Heart right ventricle (tissue), 16 donors: ENCODE measurements around the gene CIP2A. TPM values are rescaled to one million over a fixed set of nuclear protein-coding genes. Genes with fewer than 3 reads are reported as not detected.
A peak's percentile ranks its signal among the peaks of the same experiment; 100 is the strongest.

Experiments used
- ATAC-seq, 8 donors: fragments of 200-7000 bp; cut with Tn5 transposase; one replicate each; pipeline ENCODE4 v1.9.1; 2020; ENCODE audit warnings: mild to moderate bottlenecking in 8 of 8, moderate library complexity in 8 of 8, moderate number of reproducible peaks in 1 of 8
- DNase-seq, 2 donors: peaks; one replicate each; pipeline ENCODE4 v3.0.0-alpha.2; 2020
- H3K27ac ChIP-seq, 10 donors: fragments of 200-600 bp; sonication (generic) in 2 of 10; one replicate each; pipeline versions ENCODE4 v1.5.0 to v1.8.0; 2020 to 2022; ENCODE audit warnings: mild to moderate bottlenecking in 3 of 10
- H3K27me3 ChIP-seq, 7 donors: fragments of 200-600 bp; one replicate each; pipeline ENCODE4 v1.8.0; 2021 to 2022; ENCODE audit warnings: mild to moderate bottlenecking in 2 of 7
- H3K36me3 ChIP-seq, 9 donors: fragments of 200-600 bp; sonication (generic) in 1 of 9; one replicate each; pipeline versions ENCODE4 v1.5.0 to v1.8.0; 2020 to 2022; ENCODE audit warnings: mild to moderate bottlenecking in 2 of 9
- H3K4me1 ChIP-seq, 9 donors: fragments of 200-600 bp; sonication (generic) in 1 of 9; one replicate each; pipeline versions ENCODE4 v1.5.0 to v1.8.0; 2020 to 2022; ENCODE audit warnings: mild to moderate bottlenecking in 4 of 9
- H3K4me3 ChIP-seq, 10 donors: fragments of 200-600 bp; sonication (generic) in 2 of 10; one replicate each; pipeline versions ENCODE4 v1.5.0 to v1.8.0; 2020 to 2022; ENCODE audit warnings: mild to moderate bottlenecking in 7 of 10, moderate library complexity in 2 of 10
- H3K9me3 ChIP-seq, 11 donors: fragments of 200-600 bp in 10 of 11; sonication (generic) in 2 of 11; one replicate each; pipeline versions ENCODE4 v1.5.0 to v1.8.0; 2013 to 2022; ENCODE audit warnings: mild to moderate bottlenecking in 2 of 11, control low read depth in 1 of 11, moderate library complexity in 1 of 11
- CTCF ChIP-seq, 9 donors: fragments of 200-600 bp; sonication (generic) in 2 of 9; IDR thresholded peaks; one replicate each; pipeline versions ENCODE4 v1.5.0 to v1.8.0; 2021 to 2022; ENCODE audit warnings: antibody characterized with exemption in 9 of 9, mild to moderate bottlenecking in 5 of 9, moderate library complexity in 1 of 9
- WGBS, 2 donors: extraction: QIAGEN DNeasy Blood & Tissue Kit; methylation state at CpG; one replicate each; pipeline ENCODE4 v1.1.7; 2013; ENCODE audit warnings: inconsistent platforms in 1 of 2; 5-methylcytosine and 5-hydroxymethylcytosine counted together
- intact Hi-C, 10 donors: fragments of 100-400 bp; cut with DNase I; formaldehyde crosslinking; loops; one replicate each; pipeline versions ENCODE4 v1.11.1 to v1.14.2; 2022
- polyA plus RNA-seq, 2 donors: library from polyadenylated mRNA; stranded (reverse); fragments of 200-250 nt; gene quantifications; one replicate each; pipeline ENCODE4 v1.2.3, GENCODE V29; 2013
- total RNA-seq, 10 donors: library from RNA; stranded (reverse); fragmentation: NEBNext Ultra II Directional in 3 of 10; extraction: Animal tissue kit (Norgen Biotek cat#: 25700) in 3 of 10; gene quantifications; one replicate each; pipeline versions ENCODE4 v1.2.1 to v1.2.4, GENCODE V29; 2021 to 2023
- donor health status: Arrhythmogenic right ventricular cardiomyopathy.
- donor health status: ischemic (EF 13 %, LVEDD 7.1; RV severe dilation, severe dysfunction).
- donor health status: healthy with polysubstance abuse.
- donor health status: DM: no; HTN: yes; CAD: no.
- donor health status: DM: no; HTN: no; CAD: no.
- donor health status: ischemic (EF 25% LVEDD 6.9; RV normal size, moderate dysfunction).
- donor health status: ischemic (EF 25% LVEDD 5.7; RV mildly dilated, moderate dysfunction).
- donor health status: healthy.
- donor health status: DM: yes; HTN: yes; CAD: no.
- donor health status: Ischemic cardiomyopathy.
- donor health status: ischemic (EF 35%, LVEDD 5.7; RV mildly dilated, moderate dysfunction).
- donor health status: nonischemic (EF 11% LVEDD 7.7; RV severe dilation, severe dysfunction).
- donor health status: DM: yes; HTN: yes; CAD: no.
- donor health status: PGD.
- donor health status: ischemic (EF 29% LVEDD 5.4; RV normal size, mild dysfunction).
- donor health status: nonischemic (EF 23%, LVEDD 6.1; RV moderate dilation, normal function).

Gene CIP2A
- total and polyA plus RNA-seq, 12 donors, result 0.59 to 3.3 (median 1.7) TPM

GRCh38 chr3:108505811-108506210, 83.4 kb downstream of the CIP2A start:
- Histone ChIP-seq H3K27me3 (no peaks in the 10 kb centered on the region), H3K9me3 (peaks cover 0 to 5% (median 0%) of the 10 kb centered on the region in 11 donors), H3K36me3 (no peaks in the 10 kb centered on the region), H3K4me1 (peaks cover 0 to 11% (median 0%) of the 10 kb centered on the region in 9 donors), H3K4me3 (no peak overlapping the region), H3K27ac (no peak overlapping the region)
- peak in 1 of 8 donors; percentile 47 for ATAC-seq
- 85 to 93% methylated on average over 1 of the region's 1 CpG for WGBS, 2 donors
- intact Hi-C loops, result loop anchor here in 2 of 10 donors (5.0 kb wide), 2 partner anchors 36 to 41 kb away; no protein-coding TSS in a partner anchor
- DNase-seq, result no peak
- TF ChIP-seq CTCF (IDR thresholded peaks at IDR 0.05), result peak in 3 of 9 donors; percentile 14 to 30 (median 29)

GRCh38 chr3:108503722-108504121, 85.5 kb downstream of the CIP2A start:
- Histone ChIP-seq H3K36me3 (no peaks in the 10 kb centered on the region), H3K27me3 (no peaks in the 10 kb centered on the region), H3K4me3 (no peak overlapping the region), H3K4me1 (no peaks in the 10 kb centered on the region), H3K27ac (no peak overlapping the region), H3K9me3 (peaks cover 0 to 5% (median 0%) of the 10 kb centered on the region in 11 donors)
- intact Hi-C loops, result no loop called here
- no peak for TF ChIP-seq CTCF (IDR thresholded peaks at IDR 0.05)
- no peak for DNase-seq
- ATAC-seq, result no peak

- 94 to 97% methylated on average over 5 of the region's 5 CpGs for WGBS, 2 donors
- no peak for DNase-seq
- intact Hi-C loops, result no loop called here
- no peak for ATAC-seq
- H3K27ac ChIP-seq, result no peak overlapping the region
- H3K27me3 ChIP-seq, result no peaks in the 10 kb centered on the region
- H3K36me3 ChIP-seq, result no peaks in the 10 kb centered on the region
- peaks cover 0 to 5% (median 0%) of the 10 kb centered on the region in 11 donors for H3K9me3 ChIP-seq
- H3K4me1 ChIP-seq, result no peaks in the 10 kb centered on the region
- no peak for TF ChIP-seq CTCF (IDR thresholded peaks at IDR 0.05)
- H3K4me3 ChIP-seq, result no peak overlapping the region
Measured at GRCh38 chr3:108501535-108501934, 87.7 kb downstream of the CIP2A start.

- no peak for DNase-seq
- Histone ChIP-seq H3K36me3 (no peaks in the 10 kb centered on the region), H3K27me3 (no peaks in the 10 kb centered on the region), H3K4me1 (no peaks in the 10 kb centered on the region), H3K27ac (no peak overlapping the region), H3K4me3 (no peak overlapping the region), H3K9me3 (peaks cover 0 to 5% (median 0%) of the 10 kb centered on the region in 11 donors)
- intact Hi-C loops, result no loop called here
- TF ChIP-seq CTCF (IDR thresholded peaks at IDR 0.05), result no peak
- 91 to 97% methylated on average over 1 of the region's 1 CpG for WGBS, 2 donors
- no peak for ATAC-seq
Measured at GRCh38 chr3:108500728-108501127, 88.5 kb downstream of the CIP2A start.

Other genes starting within 250 kb of the CIP2A start
- gene MYH15, start 78.8 kb downstream of the CIP2A start, total RNA-seq, result 1 to 10 TPM in 1 of 10 donors, under 1 TPM in 9; 0.16 to 1.1 (median 0.32) TPM
- gene MYH15, start 78.8 kb downstream of the CIP2A start, polyA plus RNA-seq, result under 1 TPM; 0.12 to 0.22 TPM
- gene DZIP3, start 284 bp upstream of the CIP2A start, total RNA-seq, result 10 to 100 TPM; 14.7 to 29.0 (median 19.5) TPM
- gene DZIP3, start 284 bp upstream of the CIP2A start, polyA plus RNA-seq, result 1 to 10 TPM; 3.0 to 6.4 TPM
- not detected for gene RETNLB, start 168.0 kb upstream of the CIP2A start, total RNA-seq
- not detected for gene RETNLB, start 168.0 kb upstream of the CIP2A start, polyA plus RNA-seq
- under 1 TPM in 4 of 10 donors, not detected in 6; 0.19 to 0.79 (median 0.35) TPM for gene TRAT1, start 233.3 kb upstream of the CIP2A start, total RNA-seq
- gene TRAT1, start 233.3 kb upstream of the CIP2A start, polyA plus RNA-seq, result under 1 TPM in 1 of 2 donors, not detected in 1; 0.07 TPM